Adrenal gland (tissue), 5 donors: ENCODE results near the gene ADCYAP1.

Source experiments
- CTCF ChIP-seq, 6 experiments: fragments of 450-650 bp in 4 of 6; fragments of 200-600 bp in 2 of 6; sonication (generic) in 1 of 6; IDR thresholded peaks; 1 replicate in 5 of 6; 2 replicates in 1 of 6; pipeline versions ENCODE4 v1.5.1 to v1.8.0; 2016 to 2021; ENCODE audit warnings: antibody characterized with exemption in 6 of 6, mild to moderate bottlenecking in 2 of 6, moderate library complexity in 1 of 6
- POLR2A ChIP-seq, 2 donors: fragments of 450-650 bp; IDR thresholded peaks; one replicate each; pipeline ENCODE4 v1.6.1; 2017; ENCODE audit warnings: antibody characterized with exemption in 2 of 2, mild to moderate bottlenecking in 2 of 2, moderate library complexity in 1 of 2
- donor health status: DM: no; HTN: no; CAD: no.

GRCh38 chr18:877238-877637 lies 27.4 kb upstream of the ADCYAP1 start:
- TF ChIP-seq CTCF (IDR thresholded peaks at IDR 0.05) (no peak), POLR2A (IDR thresholded peaks at IDR 0.05) (no peak)
